Measurements from ENCODE around the gene CCDC97.

The CCDC97 gene

GRCh38 chr19:41357746-41358145 is 47.8 kb downstream of the CCDC97 start:
- TF ChIP-seq EZH2 (optimal IDR thresholded peaks at IDR 0.05; ENCODE audit: low read depth, low read length) (no peak), CTCF (IDR thresholded peaks at IDR 0.05; ENCODE audit: low read length) (no peak), EZH2phosphoT487 (IDR thresholded peaks at IDR 0.05; ENCODE audit: low read length) (no peak)
- peaks cover 6% of the 10 kb centered on the region; the same call in 1 of the 2 replicates for H3F3A ChIP-seq (ENCODE audit: insufficient read depth, low read length)
- peaks cover 3% of the 10 kb centered on the region; the same call in 1 of the 2 replicates for H3K79me2 ChIP-seq (ENCODE audit: low read length)
- no peaks in the 10 kb centered on the region for H3K9me3 ChIP-seq (replicated peaks; ENCODE audit: insufficient read depth, low read length)
- H3K27ac ChIP-seq (ENCODE audit: low read length) = no peak overlapping the region
- no peak overlapping the region for H3K4me2 ChIP-seq (ENCODE audit: low read depth, low read length)
- no peaks in the 10 kb centered on the region for H3K4me1 ChIP-seq (ENCODE audit: low read length)
- no peak for DNase-seq
- no peaks in the 10 kb centered on the region for H3K9me2 ChIP-seq (replicated peaks; ENCODE audit: insufficient read depth, low read length)
- no peak overlapping the region for H3K9ac ChIP-seq (ENCODE audit: low read length)
- no peak overlapping the region for H3K4me3 ChIP-seq (ENCODE audit: low read length)
- no peaks in the 10 kb centered on the region for H3K36me3 ChIP-seq (replicated peaks; ENCODE audit: insufficient read depth, low read length)
- no peaks in the 10 kb centered on the region for H3K27me3 ChIP-seq (replicated peaks; ENCODE audit: insufficient read depth, low read length)
- H4K20me1 ChIP-seq (ENCODE audit: insufficient read depth, low read length) = no peaks in the 10 kb centered on the region
- no peak overlapping the region for H2AFZ ChIP-seq (ENCODE audit: low read length)

GRCh38 chr19:41359741-41360140 is 49.8 kb downstream of the CCDC97 start:
- Histone ChIP-seq H3K4me2 (ENCODE audit: low read depth, low read length) (no peak overlapping the region), H3K9me3 (replicated peaks; ENCODE audit: insufficient read depth, low read length) (no peaks in the 10 kb centered on the region), H3K36me3 (replicated peaks; ENCODE audit: insufficient read depth, low read length) (no peaks in the 10 kb centered on the region), H3K27me3 (replicated peaks; ENCODE audit: insufficient read depth, low read length) (no peaks in the 10 kb centered on the region), H3K9me2 (replicated peaks; ENCODE audit: insufficient read depth, low read length) (no peaks in the 10 kb centered on the region), H3K9ac (ENCODE audit: low read length) (no peak overlapping the region), H3K4me3 (ENCODE audit: low read length) (no peak overlapping the region), H4K20me1 (ENCODE audit: insufficient read depth, low read length) (no peaks in the 10 kb centered on the region), H3K4me1 (ENCODE audit: low read length) (no peaks in the 10 kb centered on the region), H3K27ac (ENCODE audit: low read length) (no peak overlapping the region), H3F3A (ENCODE audit: insufficient read depth, low read length) (peaks cover 3% of the 10 kb centered on the region; the same call in 1 of the 2 replicates), H3K79me2 (ENCODE audit: low read length) (peaks cover 11% of the 10 kb centered on the region; the same call in 1 of the 2 replicates), H2AFZ (ENCODE audit: low read length) (no peak overlapping the region)
- DNase-seq = no peak
- TF ChIP-seq EZH2phosphoT487 (IDR thresholded peaks at IDR 0.05; ENCODE audit: low read length) (no peak), EZH2 (optimal IDR thresholded peaks at IDR 0.05; ENCODE audit: low read depth, low read length) (no peak), CTCF (IDR thresholded peaks at IDR 0.05; ENCODE audit: low read length) (no peak)

GRCh38 chr19:41362143-41362847 is 52.3 kb downstream of the CCDC97 start:
- peaks cover 3% of the 10 kb centered on the region; the same call in 1 of the 2 replicates for H3F3A ChIP-seq (ENCODE audit: insufficient read depth, low read length)
- no peaks in the 10 kb centered on the region for H4K20me1 ChIP-seq (ENCODE audit: insufficient read depth, low read length)
- H3K27ac ChIP-seq (ENCODE audit: low read length) = no peak overlapping the region
- no peak overlapping the region for H2AFZ ChIP-seq (ENCODE audit: low read length)
- H3K9me2 ChIP-seq (replicated peaks; ENCODE audit: insufficient read depth, low read length) = no peaks in the 10 kb centered on the region
- DNase-seq = no peak
- no peaks in the 10 kb centered on the region for H3K4me1 ChIP-seq (ENCODE audit: low read length)
- H3K36me3 ChIP-seq (replicated peaks; ENCODE audit: insufficient read depth, low read length) = no peaks in the 10 kb centered on the region
- H3K9me3 ChIP-seq (replicated peaks; ENCODE audit: insufficient read depth, low read length) = no peaks in the 10 kb centered on the region
- no peak overlapping the region for H3K4me2 ChIP-seq (ENCODE audit: low read depth, low read length)
- H3K4me3 ChIP-seq (ENCODE audit: low read length) = no peak overlapping the region
- H3K79me2 ChIP-seq (ENCODE audit: low read length) = peaks cover 16% of the 10 kb centered on the region; the same call in 1 of the 2 replicates
- no peaks in the 10 kb centered on the region for H3K27me3 ChIP-seq (replicated peaks; ENCODE audit: insufficient read depth, low read length)
- TF ChIP-seq EZH2 (optimal IDR thresholded peaks at IDR 0.05; ENCODE audit: low read depth, low read length) (no peak), CTCF (IDR thresholded peaks at IDR 0.05; ENCODE audit: low read length) (no peak), EZH2phosphoT487 (IDR thresholded peaks at IDR 0.05; ENCODE audit: low read length) (no peak)
- no peak overlapping the region for H3K9ac ChIP-seq (ENCODE audit: low read length)
